ENCODE results near the gene LDLRAP1.

DNA sequence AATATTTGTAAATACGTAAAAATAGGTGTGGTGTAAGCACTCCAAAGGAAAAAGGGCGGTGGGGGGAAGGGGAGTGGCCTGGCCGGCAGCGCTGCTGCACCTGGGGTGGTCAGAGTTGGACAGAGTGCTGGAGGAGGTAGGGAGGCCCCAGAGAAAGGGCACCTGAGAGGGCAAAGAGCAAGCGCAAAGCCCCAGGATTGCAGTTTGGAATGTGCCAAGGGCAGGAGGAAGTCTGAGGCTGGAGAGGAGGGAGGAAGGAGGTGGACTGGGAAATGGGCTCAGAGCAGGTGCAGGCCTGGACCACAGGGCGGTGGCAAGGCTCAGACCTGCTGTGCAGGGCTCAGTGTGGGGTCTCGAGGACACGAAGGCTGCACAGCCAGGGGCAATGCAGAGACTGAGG lies 30.6 kb downstream of the LDLRAP1 start:
- TF ChIP-seq CTCF (IDR thresholded peaks at IDR 0.05), result no peak
- no peak for TF ChIP-seq POLR2AphosphoS5 (IDR thresholded peaks at IDR 0.05)
- no peak for TF ChIP-seq POLR2A (IDR thresholded peaks at IDR 0.05)

Data from prostate gland (tissue), 2 donors.